Thoracic aorta (tissue), 2 donors: ENCODE results near the gene ANXA2R. TPM values are rescaled to one million over a fixed set of nuclear protein-coding genes. Genes with fewer than 3 reads are reported as not detected.
"Not testable (repeated sequence)": the region's sequence is repeated elsewhere in the genome, so short reads cannot be mapped to it uniquely, and the experiment has no call there.

ENCODE experiments used
- ATAC-seq: fragments of 150-250 bp; one replicate; pipeline ENCODE4 v1.8.0; 2017; ENCODE audit warnings: low read depth; ENCODE audit not compliant: insufficient number of reproducible peaks, low FRiP score
- DNase-seq: peaks from one replicate; pipeline ENCODE4 v3.0.0-alpha.2; 2020; ENCODE audit warnings: low spot score
- H3K27ac ChIP-seq, 2 donors: fragments of 200-600 bp; sonication (generic); 1 replicate in 1 of 2; 2 replicates in 1 of 2; pipeline ENCODE4 v1.5.1; 2016; ENCODE audit warnings: mild to moderate bottlenecking in 2 of 2, moderate library complexity in 2 of 2
- H3K27me3 ChIP-seq: fragments of 200-600 bp; sonication (generic); replicated peaks from 2 replicates; pipeline ENCODE4 v1.6.0; 2016; ENCODE audit warnings: mild to moderate bottlenecking; ENCODE audit not compliant: insufficient read depth
- H3K36me3 ChIP-seq: fragments of 200-600 bp; sonication (generic); one replicate; pipeline ENCODE4 v1.5.1; 2016
- H3K4me1 ChIP-seq, 2 donors: fragments of 200-600 bp; sonication (generic); 1 replicate in 1 of 2; 2 replicates in 1 of 2; pipeline versions ENCODE4 v1.5.1 to v1.6.0; 2016; ENCODE audit warnings: low read depth in 2 of 2, mild to moderate bottlenecking in 1 of 2; ENCODE audit not compliant: control insufficient read depth in 1 of 2
- H3K4me3 ChIP-seq: fragments of 200-600 bp; sonication (generic); 2 replicates; pipeline ENCODE4 v1.5.1; 2016; ENCODE audit warnings: mild to moderate bottlenecking
- H3K9me3 ChIP-seq: fragments of 200-600 bp; sonication (generic); 2 replicates; pipeline ENCODE4 v1.5.1; 2016
- CTCF ChIP-seq: fragments of 200-600 bp; sonication (generic); IDR thresholded peaks from one replicate; pipeline ENCODE4 v1.5.1; 2019; ENCODE audit warnings: antibody characterized with exemption
- total RNA-seq, 2 donors: library from RNA; depleted of rRNA; stranded (reverse); fragments of >200 nt; gene quantifications; one replicate each; pipeline versions ENCODE4 v1.1.0 to v1.2.3, GENCODE V29; 2016

The ANXA2R gene
- total RNA-seq, 2 donors from 2014 or later = 3.2 to 5.3 TPM

GRCh38 chr5:43061352-43062075 is 21.4 kb upstream of the ANXA2R start:
- no peak for TF ChIP-seq CTCF
- ATAC-seq = no peak

GRCh38 chr5:43060020-43060419 is 19.9 kb upstream of the ANXA2R start:
- not testable (repeated sequence) for H3K4me3 ChIP-seq, ATAC-seq, H3K4me1 ChIP-seq

More at GRCh38 chr5:43061352-43062075, 21.4 kb upstream of the ANXA2R start:
- no peak for DNase-seq
- Histone ChIP-seq H3K4me1 (peaks cover 2 to 10% of the 10 kb centered on the region in 2 donors), H3K4me3 (no peak overlapping the region), H3K27ac (no peak overlapping the region), H3K27me3 (no peaks in the 10 kb centered on the region), H3K9me3 (no peaks in the 10 kb centered on the region), H3K36me3 (no peaks in the 10 kb centered on the region)

GRCh38 chr5:43055098-43055497 is 15.0 kb upstream of the ANXA2R start:
- not testable (repeated sequence) for H3K36me3 ChIP-seq, H3K4me1 ChIP-seq, H3K9me3 ChIP-seq, ATAC-seq, H3K27ac ChIP-seq, H3K4me3 ChIP-seq, H3K27me3 ChIP-seq, DNase-seq

More at GRCh38 chr5:43060020-43060419, 19.9 kb upstream of the ANXA2R start:
- not testable (repeated sequence) for H3K27ac ChIP-seq, H3K36me3 ChIP-seq, H3K9me3 ChIP-seq, H3K27me3 ChIP-seq, DNase-seq

- no peak overlapping the region for H3K27ac ChIP-seq
- TF ChIP-seq CTCF = no peak
- DNase-seq = no peak
These were observed 11.6 kb upstream of the ANXA2R start for GRCh38 chr5:43051684-43052083.

GRCh38 chr5:43050384-43050783 is 10.3 kb upstream of the ANXA2R start:
- no peaks in the 10 kb centered on the region for H3K36me3 ChIP-seq
- H3K4me1 ChIP-seq = no peaks in the 10 kb centered on the region
- H3K27ac ChIP-seq = no peak overlapping the region
- no peak overlapping the region for H3K4me3 ChIP-seq
- no peak for ATAC-seq
- no peaks in the 10 kb centered on the region for H3K27me3 ChIP-seq
- H3K9me3 ChIP-seq = peaks cover 3% of the 10 kb centered on the region
- no peak for TF ChIP-seq CTCF
- DNase-seq = no peak

More at GRCh38 chr5:43051684-43052083, 11.6 kb upstream of the ANXA2R start:
- ATAC-seq = no peak
- Histone ChIP-seq H3K9me3 (peaks cover 3% of the 10 kb centered on the region), H3K27me3 (no peaks in the 10 kb centered on the region), H3K4me3 (no peak overlapping the region), H3K4me1 (no peaks in the 10 kb centered on the region), H3K36me3 (no peaks in the 10 kb centered on the region)

GRCh38 chr5:43049236-43049635 is 9.1 kb upstream of the ANXA2R start:
- H3K4me1 ChIP-seq = no peaks in the 10 kb centered on the region
- H3K36me3 ChIP-seq = no peaks in the 10 kb centered on the region
- no peak overlapping the region for H3K27ac ChIP-seq
- TF ChIP-seq CTCF = no peak
- no peaks in the 10 kb centered on the region for H3K27me3 ChIP-seq
- no peak for ATAC-seq
- H3K9me3 ChIP-seq = peaks cover 2% of the 10 kb centered on the region
- no peak for DNase-seq
- H3K4me3 ChIP-seq = no peak overlapping the region
